IMR-90 (cell line): ENCODE results near the gene ZNF654. TPM values are rescaled to one million over a fixed set of nuclear protein-coding genes. Genes with fewer than 3 reads are reported as not detected.

ENCODE experiments used
- ATAC-seq: fragments of 200-7000 bp; cut with Tn5 transposase; 2 replicates; pipeline ENCODE4 v1.9.1; 2020; ENCODE audit warnings: low read depth, mild to moderate bottlenecking, moderate library complexity
- BruUV-seq: library from RNA; stranded (reverse); fragments of 400-500 nt; replicated peaks from 2 replicates; lab custom pipeline; 2021; lab: Mats Ljungman, UMichigan
- CTCF ChIA-PET: fragments of 300-600 bp; formaldehyde crosslinking; extraction: SDS; loops from one replicate; lab custom pipeline; 2021; ENCODE audit warnings: antibody characterized with exemption; lab: Yijun Ruan, JAX
- POLR2A ChIA-PET: fragments of 300-600 bp; sonication (Branson Sonifier 250); formaldehyde crosslinking; loops from one replicate; lab custom pipeline; 2022; ENCODE audit warnings: antibody characterized with exemption; ENCODE audit not compliant: unreplicated experiment; lab: Charles Lee
- DNase-seq: peaks from one replicate; pipeline ENCODE4 v3.0.0; 2013
- H2AFZ ChIP-seq: replicated peaks from 2 replicates; pipeline ENCODE3; 2013; ENCODE audit warnings: low read length, mild to moderate bottlenecking; ENCODE audit not compliant: poor library complexity
- H2AK5ac ChIP-seq: 2 replicates; pipeline ENCODE4 v1.6.1; 2013; ENCODE audit warnings: low read depth, low read length, inconsistent platforms
- H2AK9ac ChIP-seq: replicated peaks from 2 replicates; pipeline ENCODE3; 2013; ENCODE audit warnings: mild to moderate bottlenecking, low read depth, low read length, moderate library complexity; ENCODE audit not compliant: poor library complexity
- H2BK120ac ChIP-seq: 2 replicates; pipeline ENCODE4 v1.6.1; 2013; ENCODE audit warnings: low read depth, low read length, inconsistent platforms
- H2BK15ac ChIP-seq: 3 replicates; pipeline ENCODE4 v1.6.1; 2013; ENCODE audit warnings: low read depth, low read length, inconsistent platforms
- H2BK20ac ChIP-seq: 2 replicates; pipeline ENCODE4 v1.6.1; 2013; ENCODE audit warnings: low read depth, mild to moderate bottlenecking, inconsistent platforms, low read length, moderate library complexity
- H2BK5ac ChIP-seq: 2 replicates; pipeline ENCODE4 v1.6.1; 2013; ENCODE audit warnings: mild to moderate bottlenecking, low read depth, low read length, inconsistent platforms; ENCODE audit not compliant: poor library complexity, severe bottlenecking
- H3K14ac ChIP-seq: replicated peaks from 2 replicates; pipeline ENCODE4 v1.6.1; 2013; ENCODE audit warnings: low read depth, low read length, inconsistent platforms
- H3K18ac ChIP-seq: 2 replicates; pipeline ENCODE4 v1.6.1; 2013; ENCODE audit warnings: low read depth, low read length, control low read depth
- H3K23ac ChIP-seq: 2 replicates; pipeline ENCODE4 v1.6.1; 2013; ENCODE audit warnings: low read depth, low read length, inconsistent platforms
- H3K27ac ChIP-seq: 2 replicates; pipeline ENCODE4 v1.5.1; 2013; ENCODE audit warnings: mild to moderate bottlenecking, control low read depth, low read length; ENCODE audit not compliant: insufficient read depth
- H3K27me3 ChIP-seq: 2 replicates; pipeline ENCODE4 v1.6.1; 2013; ENCODE audit warnings: low read length; ENCODE audit not compliant: control insufficient read depth, insufficient read depth
- H3K36me3 ChIP-seq: 2 replicates; pipeline ENCODE4 v1.6.1; 2013; ENCODE audit warnings: low read length, mixed read lengths; ENCODE audit not compliant: control insufficient read depth, insufficient read depth
- H3K4ac ChIP-seq: 2 replicates; pipeline ENCODE4 v1.6.1; 2013; ENCODE audit warnings: low read depth, low read length, inconsistent platforms
- H3K4me1 ChIP-seq: 2 replicates; pipeline ENCODE4 v1.6.1; 2013; ENCODE audit warnings: low read length, mixed read lengths; ENCODE audit not compliant: control insufficient read depth, insufficient read depth
- H3K4me2 ChIP-seq: 2 replicates; pipeline ENCODE4 v1.6.1; 2013; ENCODE audit warnings: low read depth, mild to moderate bottlenecking, control low read depth, low read length, moderate library complexity
- H3K4me3 ChIP-seq: 2 replicates; pipeline ENCODE4 v1.5.1; 2013; ENCODE audit warnings: low read depth, mild to moderate bottlenecking, control low read depth, low read length, moderate library complexity; ENCODE audit not compliant: insufficient read depth
- H3K56ac ChIP-seq: 2 replicates; pipeline ENCODE4 v1.6.1; 2013; ENCODE audit warnings: low read length, inconsistent platforms; ENCODE audit not compliant: insufficient read depth; ENCODE audit errors: extremely low read depth
- H3K79me1 ChIP-seq, 2 experiments: 2 replicates each; pipeline ENCODE4 v1.6.1; 2013; ENCODE audit warnings: low read length in 2 of 2, inconsistent platforms in 1 of 2, low read depth in 1 of 2
- H3K9ac ChIP-seq: 2 replicates; pipeline ENCODE4 v1.6.1; 2013; ENCODE audit warnings: low read depth, low read length, control low read depth
- H3K9me1 ChIP-seq: 2 replicates; pipeline ENCODE4 v1.6.1; 2013; ENCODE audit warnings: low read length, inconsistent platforms; ENCODE audit not compliant: insufficient read depth
- H3K9me3 ChIP-seq: 2 replicates; pipeline ENCODE4 v1.6.1; 2013; ENCODE audit warnings: low read length; ENCODE audit not compliant: control insufficient read depth, insufficient read depth
- H4K20me1 ChIP-seq: 2 replicates; pipeline ENCODE4 v1.6.1; 2013; ENCODE audit warnings: low read length, inconsistent platforms; ENCODE audit not compliant: insufficient read depth
- H4K5ac ChIP-seq: 2 replicates; pipeline ENCODE4 v1.6.1; 2013; ENCODE audit warnings: mild to moderate bottlenecking, low read depth, low read length, control low read depth
- H4K8ac ChIP-seq, 2 experiments: 2 replicates each; pipeline ENCODE4 v1.6.1; 2013; ENCODE audit warnings: low read depth in 2 of 2, low read length in 2 of 2, control low read depth in 1 of 2, inconsistent platforms in 1 of 2
- H4K91ac ChIP-seq: 2 replicates; pipeline ENCODE4 v1.6.1; 2013; ENCODE audit warnings: low read depth, low read length, inconsistent platforms; ENCODE audit not compliant: insufficient read depth
- CEBPB ChIP-seq: IDR thresholded peaks from 2 replicates; pipeline ENCODE4 v1.6.1; 2012; ENCODE audit warnings: low read depth, low read length, improper control_type of control experiment
- CHD1 ChIP-seq: IDR thresholded peaks from 2 replicates; pipeline ENCODE4 v1.6.1; 2012; ENCODE audit warnings: low read depth, low read length, improper control_type of control experiment
- FOS ChIP-seq: fragments of 150-350 bp; IDR thresholded peaks from 2 replicates; pipeline ENCODE4 v1.6.1; 2016; ENCODE audit warnings: low read depth, low read length
- MAFK ChIP-seq: IDR thresholded peaks from 2 replicates; pipeline ENCODE4 v1.6.1; 2012; ENCODE audit warnings: low read depth, low read length, improper control_type of control experiment
- MAZ ChIP-seq: IDR thresholded peaks from 2 replicates; pipeline ENCODE4 v1.6.1; 2012; ENCODE audit warnings: low read depth, mild to moderate bottlenecking, low read length, improper control_type of control experiment, moderate library complexity, borderline replicate concordance
- MXI1 ChIP-seq: IDR thresholded peaks from 2 replicates; pipeline ENCODE4 v1.6.1; 2012; ENCODE audit warnings: low read depth, mild to moderate bottlenecking, low read length, moderate library complexity, borderline replicate concordance
- NFE2L2 ChIP-seq: fragments of 150-350 bp; IDR thresholded peaks from 2 replicates; pipeline ENCODE4 v1.6.1; 2016; ENCODE audit warnings: low read depth, mild to moderate bottlenecking, low read length
- POLR2A ChIP-seq: IDR thresholded peaks from 2 replicates; pipeline ENCODE4 v1.6.1; 2012; ENCODE audit warnings: mild to moderate bottlenecking, low read depth, low read length
- RAD21 ChIP-seq: IDR thresholded peaks from 2 replicates; pipeline ENCODE4 v1.6.1; 2012; ENCODE audit warnings: low read length, improper control_type of control experiment
- RCOR1 ChIP-seq: IDR thresholded peaks from 2 replicates; pipeline ENCODE4 v1.6.1; 2012; ENCODE audit warnings: mild to moderate bottlenecking, low read length, improper control_type of control experiment; ENCODE audit not compliant: insufficient replicate concordance
- RFX5 ChIP-seq: IDR thresholded peaks from 2 replicates; pipeline ENCODE4 v1.8.0; 2012; ENCODE audit warnings: low read depth, mild to moderate bottlenecking, low read length, moderate library complexity
- WGBS, 2 experiments: methylation state at CpG; one replicate each; pipeline versions ENCODE4 v1.1.5 to v1.1.7; 2013; ENCODE audit warnings: missing lambda C conversion rate in 2 of 2; ENCODE audit not compliant: insufficient read length in 1 of 2; ENCODE audit errors: extremely low coverage in 2 of 2; 5-methylcytosine and 5-hydroxymethylcytosine counted together
- dilution Hi-C: fragments of 300-500 bp; cut with HindIII; formaldehyde crosslinking; loops from one replicate; pipeline ENCODE4 v1.14.3; 2018; ENCODE audit warnings: low sequenced_read_pairs; ENCODE audit not compliant: unreplicated experiment
- in situ Hi-C: fragments of 300-500 bp; cut with MboI; formaldehyde crosslinking; loops from 3 replicates; pipeline ENCODE4 v1.14.3; 2019; ENCODE audit warnings: low sequenced_read_pairs, inconsistent platforms, mixed read lengths
- intact Hi-C: fragments of 100-400 bp; cut with micrococcal nuclease; formaldehyde crosslinking; loops from 2 replicates; pipeline ENCODE4 v1.10.0; 2022
- polyA plus RNA-seq, 3 experiments: library from polyadenylated mRNA; depleted of rRNA; stranded (reverse); fragments of >200 nt; gene quantifications; 2 replicates each; pipeline ENCODE4 v1.2.3, GENCODE V29; 2012; ENCODE audit warnings: low replicate concordance in 1 of 3
- total RNA-seq: library from RNA; depleted of rRNA; stranded (reverse); fragments of >200 nt; gene quantifications from 2 replicates; pipeline ENCODE4 v1.2.3, GENCODE V29; 2012
- TF ChIP-seq, protein P1 (sequence below): fragments of 150-350 bp; IDR thresholded peaks from 2 replicates; pipeline ENCODE4 v1.6.1; 2017; ENCODE audit warnings: mild to moderate bottlenecking, antibody characterized with exemption, low read length, low read depth
- TF ChIP-seq, protein P2 (sequence below): conservative IDR thresholded peaks from 2 replicates; pipeline ENCODE4 v1.5.1; 2012; ENCODE audit warnings: mild to moderate bottlenecking, low read depth, low read length, improper control_type of control experiment
- TF ChIP-seq, protein P3 (sequence below): fragments of 150-350 bp; IDR thresholded peaks from 2 replicates; pipeline ENCODE4 v1.6.1; 2016; ENCODE audit warnings: low read depth, mild to moderate bottlenecking, low read length, moderate library complexity, borderline replicate concordance

The ZNF654 gene
- total and polyA plus RNA-seq, 2 of the 4 experiments (the other 2 are of a cell fraction): 3.3 to 11.5 TPM

DNA sequence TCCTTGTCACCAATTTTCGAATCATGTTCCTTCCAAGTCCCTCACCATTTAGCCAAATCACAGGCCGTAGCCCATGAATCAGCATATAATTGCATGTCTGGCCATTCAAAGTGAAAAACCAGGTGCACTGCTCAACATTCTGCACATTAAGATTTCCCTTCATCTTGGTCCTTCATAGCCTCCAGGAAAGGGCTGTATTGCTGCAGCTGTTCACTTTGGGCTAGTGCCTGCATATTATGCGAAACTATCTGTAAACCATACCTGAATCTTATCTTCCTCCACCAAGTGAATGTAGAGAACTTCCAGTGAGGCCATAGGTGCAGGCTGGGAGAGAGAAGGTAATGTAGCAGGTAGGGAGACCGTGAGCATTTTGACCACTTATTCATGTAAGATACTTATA is 18.5 kb upstream of the ZNF654 start:
- H2AFZ ChIP-seq: no peak overlapping the region
- no peak overlapping the region for H3K56ac ChIP-seq
- H4K91ac ChIP-seq: no peak overlapping the region
- no peak overlapping the region for H4K8ac ChIP-seq
- H4K20me1 ChIP-seq: no peaks in the 10 kb centered on the region
- H2AK9ac ChIP-seq: no peak overlapping the region
- H3K4me1 ChIP-seq: no peaks in the 10 kb centered on the region
- no peak overlapping the region for H2BK120ac ChIP-seq
- H3K18ac ChIP-seq: no peak overlapping the region
- no peak overlapping the region for H3K9ac ChIP-seq
- H3K4me2 ChIP-seq: no peak overlapping the region
- intact Hi-C loops (no loop called here), in situ Hi-C loops (no loop called here), dilution Hi-C loops (no loop called here)
- WGBS, 2 experiments: 40% methylated on average over 1 of the region's 4 CpGs; no CpG with 5 or more reads in 1 of the 2 experiments
- no peaks in the 10 kb centered on the region for H3K9me1 ChIP-seq
- no peak overlapping the region for H3K23ac ChIP-seq
- H3K27me3 ChIP-seq: no peaks in the 10 kb centered on the region
- no peak overlapping the region for H3K4ac ChIP-seq
- H4K5ac ChIP-seq: no peak overlapping the region
- no peak overlapping the region for H2BK5ac ChIP-seq
- TF ChIP-seq, protein P1, sequence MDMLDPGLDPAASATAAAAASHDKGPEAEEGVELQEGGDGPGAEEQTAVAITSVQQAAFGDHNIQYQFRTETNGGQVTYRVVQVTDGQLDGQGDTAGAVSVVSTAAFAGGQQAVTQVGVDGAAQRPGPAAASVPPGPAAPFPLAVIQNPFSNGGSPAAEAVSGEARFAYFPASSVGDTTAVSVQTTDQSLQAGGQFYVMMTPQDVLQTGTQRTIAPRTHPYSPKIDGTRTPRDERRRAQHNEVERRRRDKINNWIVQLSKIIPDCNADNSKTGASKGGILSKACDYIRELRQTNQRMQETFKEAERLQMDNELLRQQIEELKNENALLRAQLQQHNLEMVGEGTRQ: no peak
- no peak for TF ChIP-seq CHD1
- TF ChIP-seq CEBPB: no peak
- no peak for TF ChIP-seq RFX5
- TF ChIP-seq NFE2L2: no peak
- TF ChIP-seq MAFK: no peak
- TF ChIP-seq MXI1: no peak
- TF ChIP-seq, protein P2, sequence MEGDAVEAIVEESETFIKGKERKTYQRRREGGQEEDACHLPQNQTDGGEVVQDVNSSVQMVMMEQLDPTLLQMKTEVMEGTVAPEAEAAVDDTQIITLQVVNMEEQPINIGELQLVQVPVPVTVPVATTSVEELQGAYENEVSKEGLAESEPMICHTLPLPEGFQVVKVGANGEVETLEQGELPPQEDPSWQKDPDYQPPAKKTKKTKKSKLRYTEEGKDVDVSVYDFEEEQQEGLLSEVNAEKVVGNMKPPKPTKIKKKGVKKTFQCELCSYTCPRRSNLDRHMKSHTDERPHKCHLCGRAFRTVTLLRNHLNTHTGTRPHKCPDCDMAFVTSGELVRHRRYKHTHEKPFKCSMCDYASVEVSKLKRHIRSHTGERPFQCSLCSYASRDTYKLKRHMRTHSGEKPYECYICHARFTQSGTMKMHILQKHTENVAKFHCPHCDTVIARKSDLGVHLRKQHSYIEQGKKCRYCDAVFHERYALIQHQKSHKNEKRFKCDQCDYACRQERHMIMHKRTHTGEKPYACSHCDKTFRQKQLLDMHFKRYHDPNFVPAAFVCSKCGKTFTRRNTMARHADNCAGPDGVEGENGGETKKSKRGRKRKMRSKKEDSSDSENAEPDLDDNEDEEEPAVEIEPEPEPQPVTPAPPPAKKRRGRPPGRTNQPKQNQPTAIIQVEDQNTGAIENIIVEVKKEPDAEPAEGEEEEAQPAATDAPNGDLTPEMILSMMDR: no peak
- no peak for TF ChIP-seq FOS
- TF ChIP-seq POLR2A: no peak
- TF ChIP-seq RCOR1: no peak
- TF ChIP-seq, protein P3, sequence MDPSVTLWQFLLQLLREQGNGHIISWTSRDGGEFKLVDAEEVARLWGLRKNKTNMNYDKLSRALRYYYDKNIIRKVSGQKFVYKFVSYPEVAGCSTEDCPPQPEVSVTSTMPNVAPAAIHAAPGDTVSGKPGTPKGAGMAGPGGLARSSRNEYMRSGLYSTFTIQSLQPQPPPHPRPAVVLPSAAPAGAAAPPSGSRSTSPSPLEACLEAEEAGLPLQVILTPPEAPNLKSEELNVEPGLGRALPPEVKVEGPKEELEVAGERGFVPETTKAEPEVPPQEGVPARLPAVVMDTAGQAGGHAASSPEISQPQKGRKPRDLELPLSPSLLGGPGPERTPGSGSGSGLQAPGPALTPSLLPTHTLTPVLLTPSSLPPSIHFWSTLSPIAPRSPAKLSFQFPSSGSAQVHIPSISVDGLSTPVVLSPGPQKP: no peak
- TF ChIP-seq RAD21: no peak
- no peak for TF ChIP-seq MAZ
- H3K4me3 ChIP-seq: no peak overlapping the region
- no peak overlapping the region for H2BK15ac ChIP-seq
- POLR2A ChIA-PET: no interaction called here
- DNase-seq: no peak
- no TSS peak for BruUV-seq
- H2AK5ac ChIP-seq: no peak overlapping the region
- no peaks in the 10 kb centered on the region for H3K79me1 ChIP-seq
- H2BK20ac ChIP-seq: no peak overlapping the region
- H3K27ac ChIP-seq: no peak overlapping the region
- H3K36me3 ChIP-seq: no peaks in the 10 kb centered on the region
- CTCF ChIA-PET: no interaction called here
- ATAC-seq: no peak
- H3K14ac ChIP-seq: no peak overlapping the region
- H3K9me3 ChIP-seq: no peaks in the 10 kb centered on the region
